ENCODE data around the gene STK25.
"Not testable (repeated sequence)": the region's sequence is repeated elsewhere in the genome, so short reads cannot be mapped to it uniquely, and the experiment has no call there.

The STK25 gene

GRCh38 chr2:241507430-241508239 is 749 bp downstream of the STK25 start:
- DNase-seq (ENCODE audit: low read depth in 2 of 2), result peak in 1 of 2 donors; percentile 10

GRCh38 chr2:241506793-241507429 is 1.5 kb downstream of the STK25 start:
- no peak for DNase-seq (ENCODE audit: low read depth in 2 of 2)

- DNase-seq (ENCODE audit: low read depth in 2 of 2), result not testable (repeated sequence)
Measured at GRCh38 chr2:241506317-241506716, 2.1 kb downstream of the STK25 start.

GRCh38 chr2:241505781-241506201 is 2.6 kb downstream of the STK25 start:
- DNase-seq (ENCODE audit: low read depth in 2 of 2), result no peak

DNA sequence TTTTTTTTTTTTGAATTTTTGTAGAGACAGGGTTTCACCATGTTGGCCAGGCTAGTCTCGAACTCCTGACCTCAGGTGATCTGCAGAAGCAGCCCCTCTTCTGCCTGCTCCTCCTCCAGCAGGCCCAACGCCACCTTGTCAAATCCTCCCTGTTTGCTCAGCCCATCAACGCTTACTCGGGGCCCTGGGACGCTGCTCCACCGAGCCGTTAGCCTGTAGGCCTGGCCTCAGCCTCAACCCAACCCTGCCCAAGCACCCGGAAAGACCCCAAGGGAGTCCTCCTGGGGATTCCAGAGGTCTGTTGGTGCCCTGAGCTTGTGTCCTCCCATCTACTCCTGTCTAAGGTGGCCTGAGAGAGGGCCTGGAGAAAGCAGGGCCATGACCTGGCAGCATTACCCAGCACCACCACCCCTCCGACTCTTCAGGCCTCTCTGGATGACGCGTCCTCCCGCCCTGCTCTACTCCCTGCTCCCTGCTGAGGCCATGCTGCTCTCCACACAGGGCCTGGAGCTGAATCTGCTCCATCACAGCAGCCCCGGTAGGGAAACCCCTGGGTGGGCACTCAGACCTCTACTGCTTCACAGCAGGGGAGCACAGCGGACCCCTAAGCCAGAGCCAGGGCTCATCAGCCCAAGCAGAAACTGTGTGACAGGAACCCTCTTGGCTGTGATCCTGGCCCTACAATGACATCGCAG is 3.2 kb downstream of the STK25 start:
- no peak for DNase-seq (ENCODE audit: low read depth in 2 of 2)

DNA sequence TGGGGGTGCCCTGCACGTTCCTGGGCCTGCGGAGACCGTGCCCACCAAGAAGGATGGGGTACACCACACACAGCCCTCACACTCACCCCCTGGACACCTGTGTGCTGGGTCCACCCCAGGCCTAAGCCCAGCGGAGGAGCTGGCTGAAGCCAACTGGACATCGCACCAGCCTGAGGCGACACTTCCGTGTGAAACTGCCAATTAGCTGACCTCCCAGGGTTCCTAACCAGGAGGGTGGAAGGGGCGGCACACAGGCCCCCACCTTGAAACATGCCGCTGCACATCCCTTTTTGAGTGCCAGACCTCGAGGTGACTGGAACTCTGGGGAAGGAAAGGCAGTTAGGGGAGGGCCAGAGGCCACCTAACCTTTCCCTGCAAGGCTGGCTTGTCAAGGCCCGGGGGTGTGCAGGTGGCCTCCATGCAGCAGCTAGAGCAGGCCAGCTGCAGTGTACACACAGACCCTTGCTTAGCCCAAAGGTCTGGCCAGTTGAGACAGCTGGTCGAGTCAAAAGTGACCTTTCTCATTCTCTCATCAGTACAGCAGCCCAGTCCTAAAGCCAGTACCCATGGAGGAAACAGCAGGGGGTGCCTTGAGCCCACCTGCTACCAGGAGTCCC is 4.5 kb downstream of the STK25 start:
- no peak for DNase-seq (ENCODE audit: low read depth in 2 of 2)

GRCh38 chr2:241502281-241502680 is 6.1 kb downstream of the STK25 start:
- DNase-seq (ENCODE audit: low read depth in 2 of 2), result no peak

GRCh38 chr2:241501551-241501950 is 6.8 kb downstream of the STK25 start:
- DNase-seq (ENCODE audit: low read depth in 2 of 2), result no peak

- DNase-seq (ENCODE audit: low read depth in 2 of 2), result no peak
Measured at GRCh38 chr2:241501099-241501541, 7.3 kb downstream of the STK25 start.

GRCh38 chr2:241500431-241500975 is 7.9 kb downstream of the STK25 start:
- no peak for DNase-seq (ENCODE audit: low read depth in 2 of 2)

- DNase-seq (ENCODE audit: low read depth in 2 of 2), result no peak
Measured at GRCh38 chr2:241500016-241500415, 8.4 kb downstream of the STK25 start.

GRCh38 chr2:241499146-241499965 is 9.0 kb downstream of the STK25 start:
- DNase-seq (ENCODE audit: low read depth in 2 of 2), result no peak

GRCh38 chr2:241498115-241499070 is 10.0 kb downstream of the STK25 start:
- DNase-seq (ENCODE audit: low read depth in 2 of 2), result no peak

- no peak for DNase-seq (ENCODE audit: low read depth in 2 of 2)
Measured at GRCh38 chr2:241496904-241497877, 11.2 kb downstream of the STK25 start.

DNA sequence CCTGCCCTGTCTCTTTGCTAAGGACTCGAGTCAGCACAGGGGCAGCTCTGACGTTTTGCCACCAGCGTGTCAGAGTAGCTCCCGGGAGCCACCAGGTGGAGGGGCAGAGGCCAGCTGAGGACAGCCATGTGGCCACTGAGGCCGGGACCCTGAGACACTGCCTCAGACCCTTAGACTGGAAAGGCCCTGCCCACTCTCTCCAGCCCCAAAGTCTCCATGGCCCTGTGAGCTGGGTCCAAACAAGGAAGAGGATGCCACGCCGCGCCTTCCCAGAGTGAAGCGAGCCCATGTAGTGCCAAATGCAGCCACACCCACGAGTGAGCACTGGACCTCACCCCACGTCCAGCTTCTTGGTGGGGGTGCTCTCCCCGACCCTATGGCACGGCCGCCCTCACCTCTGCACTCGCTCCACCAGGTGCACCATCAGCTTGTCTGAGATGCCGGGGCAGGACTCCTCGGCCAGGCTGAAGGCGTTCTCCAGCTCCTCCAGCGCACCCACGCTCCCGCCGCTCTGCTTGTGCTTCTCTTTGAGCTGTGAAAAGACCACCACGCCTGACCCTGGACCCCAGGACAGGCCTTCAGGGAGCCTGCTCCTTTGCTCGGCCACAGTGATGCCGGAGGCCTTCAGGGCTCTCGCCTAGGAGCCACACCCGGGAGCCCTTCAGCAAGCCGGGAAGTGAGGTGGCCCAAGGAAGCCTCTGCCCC is 12.2 kb downstream of the STK25 start:
- DNase-seq (ENCODE audit: low read depth in 2 of 2), result no peak

- DNase-seq (ENCODE audit: low read depth in 2 of 2), result no peak
Measured at GRCh38 chr2:241495172-241496002, 13.0 kb downstream of the STK25 start.

DNA sequence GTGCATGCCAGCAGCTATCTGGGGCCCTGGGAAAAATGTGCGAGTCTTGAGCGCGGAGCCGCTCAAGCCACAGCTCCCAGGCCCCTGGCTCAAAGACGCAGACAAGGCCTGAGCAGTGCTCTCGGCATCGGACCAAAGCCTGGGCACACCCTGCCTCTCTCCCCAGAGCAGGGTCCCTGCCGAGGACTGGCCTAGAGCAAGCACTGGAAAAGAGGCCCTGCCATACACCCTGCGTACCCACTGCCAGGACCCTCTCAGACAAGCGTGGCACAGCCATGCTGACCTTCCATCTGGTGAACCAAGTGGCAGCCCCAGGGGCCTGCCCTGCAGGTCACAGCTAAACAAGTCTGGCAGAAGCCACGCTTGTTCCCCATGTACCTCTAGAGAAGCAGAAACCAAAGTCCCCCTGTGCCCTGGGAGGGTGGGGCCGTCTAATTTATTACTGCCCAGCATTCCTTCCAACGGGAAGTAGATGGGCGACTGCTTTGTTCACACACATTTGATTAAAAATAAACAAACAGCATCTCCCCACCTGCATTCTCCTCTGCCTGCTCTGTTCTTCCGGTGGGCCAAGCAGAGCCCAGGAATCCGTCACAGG is 14.0 kb downstream of the STK25 start:
- no peak for DNase-seq (ENCODE audit: low read depth in 2 of 2)
